Esophagus muscularis mucosa (tissue), 4 donors: ENCODE data around the gene SPNS1.

Experiments used
- CTCF ChIP-seq, 3 experiments: fragments of 200-600 bp in 2 of 3; fragments of 450-650 bp in 1 of 3; sonication (generic) in 2 of 3; IDR thresholded peaks; one replicate each; pipeline ENCODE4 v1.5.1; 2017 to 2019; ENCODE audit warnings: antibody characterized with exemption in 3 of 3, mild to moderate bottlenecking in 2 of 3, moderate library complexity in 1 of 3
- EP300 ChIP-seq: sonication (generic); formaldehyde crosslinking; IDR thresholded peaks from one replicate; pipeline ENCODE4 v1.6.1; 2017; ENCODE audit warnings: antibody characterized with exemption
- POLR2A ChIP-seq: fragments of 450-650 bp; IDR thresholded peaks from one replicate; pipeline ENCODE4 v1.6.1; 2017; ENCODE audit warnings: antibody characterized with exemption, moderate library complexity, mild to moderate bottlenecking, low read depth
- POLR2AphosphoS5 ChIP-seq, 2 donors: sonication (generic); formaldehyde crosslinking; IDR thresholded peaks; one replicate each; pipeline ENCODE4 v1.6.1; 2017; ENCODE audit warnings: antibody characterized with exemption in 2 of 2

GRCh38 chr16:29025218-29025617 lies 50.6 kb downstream of the SPNS1 start:
- TF ChIP-seq CTCF (IDR thresholded peaks at IDR 0.05): no peak
- TF ChIP-seq EP300: no peak
- TF ChIP-seq POLR2AphosphoS5 (IDR thresholded peaks at IDR 0.05): no peak
- TF ChIP-seq POLR2A: no peak
